ENCODE measurements around the gene SCAF11. TPM values are rescaled to one million over a fixed set of nuclear protein-coding genes. Genes with fewer than 3 reads are reported as not detected.

The SCAF11 gene
- total and polyA plus RNA-seq, 2 experiments from 2014 or later: 49.7 to 123 TPM

DNA sequence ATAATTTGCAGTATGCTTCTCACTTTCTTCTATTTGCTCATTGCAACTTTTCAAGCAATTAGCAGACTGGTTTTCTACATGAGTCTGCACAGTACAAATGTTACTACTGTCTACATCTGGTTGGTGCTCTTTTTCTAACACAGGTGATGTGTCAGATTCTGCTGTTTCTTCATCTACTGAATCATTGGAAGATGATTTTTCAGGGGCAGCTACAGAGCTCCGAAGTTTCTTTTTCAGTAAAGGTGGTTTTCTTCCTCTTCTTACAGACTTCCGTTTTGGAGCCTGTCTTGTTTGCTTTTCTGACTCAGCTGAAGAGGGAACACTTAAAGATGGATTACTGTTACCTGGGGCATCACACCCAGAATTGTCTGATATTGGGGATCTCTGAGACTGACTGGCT is 62.1 kb downstream of the SCAF11 start:
- Histone ChIP-seq H2AFZ (no peak overlapping the region), H3K36me3 (replicated peaks; ENCODE audit: insufficient read depth, low read depth) (no peaks in the 10 kb centered on the region), H3K4me2 (no peak overlapping the region), H3K9me3 (ENCODE audit: low read depth) (no peaks in the 10 kb centered on the region), H4K20me1 (ENCODE audit: insufficient read depth, poor library complexity, severe bottlenecking) (no peaks in the 10 kb centered on the region), H3K4me1 (ENCODE audit: insufficient read depth) (no peaks in the 10 kb centered on the region), H3K4me3 (no peak overlapping the region), H3K9me2 (replicated peaks; ENCODE audit: insufficient read depth) (no peaks in the 10 kb centered on the region), H3K27ac (no peak overlapping the region), H3K79me2 (no peaks in the 10 kb centered on the region), H3K27me3 (no peaks in the 10 kb centered on the region)
- no peak for DNase-seq (ENCODE audit: low spot score)
- 85% methylated on average over 2 of the region's 2 CpGs for WGBS (ENCODE audit: low lambda C conversion rate, missing lambda C conversion rate)
- no peak for TF ChIP-seq EZH2phosphoT487 (IDR thresholded peaks at IDR 0.05; ENCODE audit: low read depth, severe bottlenecking, unreplicated experiment)
- no peak for TF ChIP-seq CTCF (IDR thresholded peaks at IDR 0.05; ENCODE audit: poor library complexity)
- no peak for TF ChIP-seq EZH2 (IDR thresholded peaks at IDR 0.05; ENCODE audit: borderline replicate concordance)

DNA sequence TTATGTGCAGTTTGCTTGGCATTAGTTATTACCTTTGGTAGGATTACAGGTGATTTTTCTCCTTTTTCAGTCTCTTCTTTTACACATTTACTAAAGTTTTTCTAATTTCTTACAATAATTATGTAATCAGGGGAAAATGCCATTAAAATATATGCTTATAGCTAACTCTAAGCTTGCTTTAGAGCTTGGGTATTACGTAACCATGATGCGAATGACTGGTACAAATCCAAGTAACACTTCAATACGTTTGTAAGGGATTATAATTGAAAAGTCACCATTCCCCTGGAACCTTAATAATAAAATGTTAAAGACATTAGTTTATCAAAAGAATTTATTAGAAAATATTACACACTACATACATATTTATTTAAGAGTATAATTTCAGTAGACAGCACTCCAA is 71.6 kb downstream of the SCAF11 start:
- no peaks in the 10 kb centered on the region for H3K36me3 ChIP-seq (replicated peaks; ENCODE audit: insufficient read depth, low read depth)

GRCh38 chr12:45915405-45915804 is 75.0 kb downstream of the SCAF11 start:
- Histone ChIP-seq H2AFZ (no peak overlapping the region), H3K9me2 (replicated peaks; ENCODE audit: insufficient read depth) (no peaks in the 10 kb centered on the region), H3K9me3 (ENCODE audit: low read depth) (no peaks in the 10 kb centered on the region), H4K20me1 (ENCODE audit: insufficient read depth, poor library complexity, severe bottlenecking) (no peaks in the 10 kb centered on the region), H3K36me3 (replicated peaks; ENCODE audit: insufficient read depth, low read depth) (no peaks in the 10 kb centered on the region), H3K4me3 (no peak overlapping the region), H3K4me2 (no peak overlapping the region), H3K27ac (no peak overlapping the region), H3K4me1 (ENCODE audit: insufficient read depth) (no peaks in the 10 kb centered on the region), H3K27me3 (no peaks in the 10 kb centered on the region), H3K79me2 (no peaks in the 10 kb centered on the region)
- 83% methylated on average over 2 of the region's 2 CpGs for WGBS (ENCODE audit: low lambda C conversion rate, missing lambda C conversion rate)
- no peak for TF ChIP-seq CTCF (IDR thresholded peaks at IDR 0.05; ENCODE audit: poor library complexity)
- TF ChIP-seq EZH2phosphoT487 (IDR thresholded peaks at IDR 0.05; ENCODE audit: low read depth, severe bottlenecking, unreplicated experiment): no peak
- TF ChIP-seq EZH2 (IDR thresholded peaks at IDR 0.05; ENCODE audit: borderline replicate concordance): no peak
- DNase-seq (ENCODE audit: low spot score): no peak

More for the DNA sequence above, 71.6 kb downstream of the SCAF11 start:
- H3K27ac ChIP-seq: no peak overlapping the region
- H3K9me2 ChIP-seq (replicated peaks; ENCODE audit: insufficient read depth): no peaks in the 10 kb centered on the region
- no peak for TF ChIP-seq CTCF (IDR thresholded peaks at IDR 0.05; ENCODE audit: poor library complexity)
- TF ChIP-seq EZH2phosphoT487 (IDR thresholded peaks at IDR 0.05; ENCODE audit: low read depth, severe bottlenecking, unreplicated experiment): no peak
- no peak for TF ChIP-seq EZH2 (IDR thresholded peaks at IDR 0.05; ENCODE audit: borderline replicate concordance)
- no peaks in the 10 kb centered on the region for H3K9me3 ChIP-seq (ENCODE audit: low read depth)
- no peak overlapping the region for H2AFZ ChIP-seq
- WGBS (ENCODE audit: low lambda C conversion rate, missing lambda C conversion rate): 94% methylated on average over 3 of the region's 3 CpGs
- no peaks in the 10 kb centered on the region for H3K4me1 ChIP-seq (ENCODE audit: insufficient read depth)
- H3K4me3 ChIP-seq: no peak overlapping the region
- H3K27me3 ChIP-seq: no peaks in the 10 kb centered on the region
- no peak overlapping the region for H3K4me2 ChIP-seq
- no peak for DNase-seq (ENCODE audit: low spot score)
- no peaks in the 10 kb centered on the region for H3K79me2 ChIP-seq
- no peaks in the 10 kb centered on the region for H4K20me1 ChIP-seq (ENCODE audit: insufficient read depth, poor library complexity, severe bottlenecking)

GRCh38 chr12:45914090-45914489 is 76.3 kb downstream of the SCAF11 start:
- WGBS (ENCODE audit: low lambda C conversion rate, missing lambda C conversion rate): 50% methylated on average over 1 of the region's 1 CpG
- Histone ChIP-seq H3K4me2 (no peak overlapping the region), H3K9me2 (replicated peaks; ENCODE audit: insufficient read depth) (no peaks in the 10 kb centered on the region), H4K20me1 (ENCODE audit: insufficient read depth, poor library complexity, severe bottlenecking) (no peaks in the 10 kb centered on the region), H3K9me3 (ENCODE audit: low read depth) (no peaks in the 10 kb centered on the region), H3K79me2 (no peaks in the 10 kb centered on the region), H3K27ac (no peak overlapping the region), H3K4me3 (no peak overlapping the region), H3K36me3 (replicated peaks; ENCODE audit: insufficient read depth, low read depth) (no peaks in the 10 kb centered on the region), H3K27me3 (no peaks in the 10 kb centered on the region), H3K4me1 (ENCODE audit: insufficient read depth) (peaks cover 6% of the 10 kb centered on the region), H2AFZ (no peak overlapping the region)
- peak; percentile 18 for DNase-seq (ENCODE audit: low spot score)
- no peak for TF ChIP-seq EZH2 (IDR thresholded peaks at IDR 0.05; ENCODE audit: borderline replicate concordance)
- no peak for TF ChIP-seq EZH2phosphoT487 (IDR thresholded peaks at IDR 0.05; ENCODE audit: low read depth, severe bottlenecking, unreplicated experiment)
- no peak for TF ChIP-seq CTCF (IDR thresholded peaks at IDR 0.05; ENCODE audit: poor library complexity)

All from hepatocyte (in vitro differentiated cells).